Osteoblast (primary cell): ENCODE measurements around the gene BEND6. TPM values are rescaled to one million over a fixed set of nuclear protein-coding genes. Genes with fewer than 3 reads are reported as not detected.

Experiments used
- DNase-seq: peaks from one replicate; pipeline ENCODE4 v3.0.0; 2011; ENCODE audit warnings: low spot score, mixed read lengths; ENCODE audit not compliant: insufficient read length; ENCODE audit errors: missing footprints
- H2AFZ ChIP-seq: 2 replicates; pipeline ENCODE4 v1.6.0; 2011; ENCODE audit warnings: mild to moderate bottlenecking, low read length
- H3K27ac ChIP-seq: 2 replicates; pipeline ENCODE4 v1.5.1; 2011; ENCODE audit warnings: mild to moderate bottlenecking, low read depth, low read length, moderate library complexity
- H3K27me3 ChIP-seq: 2 replicates; pipeline ENCODE4 v1.6.0; 2012; ENCODE audit warnings: mild to moderate bottlenecking, control low read depth, inconsistent platforms, low read length, moderate library complexity; ENCODE audit not compliant: insufficient read depth
- H3K36me3 ChIP-seq: 2 replicates; pipeline ENCODE4 v1.5.1; 2011; ENCODE audit warnings: mild to moderate bottlenecking, low read length, control low read depth, moderate library complexity; ENCODE audit not compliant: insufficient read depth
- H3K4me1 ChIP-seq: 2 replicates; pipeline ENCODE4 v1.5.1; 2011; ENCODE audit warnings: mild to moderate bottlenecking, low read length, control low read depth, moderate library complexity; ENCODE audit not compliant: insufficient read depth
- H3K4me2 ChIP-seq: 2 replicates; pipeline ENCODE4 v1.6.0; 2011; ENCODE audit warnings: mild to moderate bottlenecking, low read length; ENCODE audit not compliant: insufficient read depth
- H3K4me3 ChIP-seq: fragments of 200-600 bp; sonication (generic); 3 replicates; pipeline ENCODE4 v1.5.1; 2012; ENCODE audit warnings: mild to moderate bottlenecking, low read length, inconsistent platforms; ENCODE audit not compliant: insufficient read depth
- H3K79me2 ChIP-seq: 2 replicates; pipeline ENCODE4 v1.6.0; 2012; ENCODE audit warnings: mild to moderate bottlenecking, low read length, control low read depth, inconsistent platforms; ENCODE audit not compliant: insufficient read depth
- H3K9me3 ChIP-seq: 2 replicates; pipeline ENCODE4 v1.5.1; 2011; ENCODE audit warnings: low read depth, low read length, control low read depth
- H4K20me1 ChIP-seq: 2 replicates; pipeline ENCODE4 v1.6.0; 2012; ENCODE audit warnings: mild to moderate bottlenecking, low read length, control low read depth; ENCODE audit not compliant: insufficient read depth
- small RNA-seq: library from RNA; depleted of rRNA; stranded (forward); fragments of <200 nt; gene quantifications from one replicate; pipeline ENCODE3, GENCODE V24; 2012
- total RNA-seq: library from RNA; depleted of rRNA; stranded (reverse); fragments of >200 nt; gene quantifications from 2 replicates; pipeline ENCODE4 v1.2.3, GENCODE V29; 2012
- TF ChIP-seq, protein P1 (sequence below): IDR thresholded peaks from 2 replicates; pipeline ENCODE4 v1.5.1; 2011; ENCODE audit warnings: mild to moderate bottlenecking, low read depth, low read length, moderate library complexity; ENCODE audit errors: extremely low read depth

Gene BEND6
- total RNA-seq, 1 donor: 22.4 TPM

DNA sequence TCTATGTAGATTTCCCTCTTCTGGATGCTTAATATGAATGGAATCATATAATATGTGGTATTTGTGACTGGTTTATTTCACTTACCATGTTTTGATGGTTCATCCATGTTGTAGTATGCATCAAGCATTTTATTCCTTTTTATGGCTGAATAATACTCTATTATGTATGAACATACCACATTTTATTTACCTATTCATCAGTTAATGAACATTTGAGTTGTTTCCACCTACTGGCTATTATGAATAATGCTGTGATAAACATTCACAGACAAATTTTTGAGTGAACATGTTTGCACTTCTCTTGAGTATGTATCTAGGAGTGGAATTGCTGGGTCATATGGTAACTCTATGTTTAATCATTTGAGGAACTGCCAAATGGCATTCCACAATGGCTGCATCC is 120.2 kb downstream of the BEND6 start:
- no peak overlapping the region for H3K4me3 ChIP-seq
- H3K27ac ChIP-seq: no peak overlapping the region
- H3K4me1 ChIP-seq: no peaks in the 10 kb centered on the region
- no peaks in the 10 kb centered on the region for H3K27me3 ChIP-seq
- H2AFZ ChIP-seq: no peak overlapping the region
- H3K4me2 ChIP-seq: no peak overlapping the region
- no peaks in the 10 kb centered on the region for H3K36me3 ChIP-seq
- no peaks in the 10 kb centered on the region for H3K9me3 ChIP-seq
- no peaks in the 10 kb centered on the region for H3K79me2 ChIP-seq
- DNase-seq: no peak
- TF ChIP-seq, protein P1, sequence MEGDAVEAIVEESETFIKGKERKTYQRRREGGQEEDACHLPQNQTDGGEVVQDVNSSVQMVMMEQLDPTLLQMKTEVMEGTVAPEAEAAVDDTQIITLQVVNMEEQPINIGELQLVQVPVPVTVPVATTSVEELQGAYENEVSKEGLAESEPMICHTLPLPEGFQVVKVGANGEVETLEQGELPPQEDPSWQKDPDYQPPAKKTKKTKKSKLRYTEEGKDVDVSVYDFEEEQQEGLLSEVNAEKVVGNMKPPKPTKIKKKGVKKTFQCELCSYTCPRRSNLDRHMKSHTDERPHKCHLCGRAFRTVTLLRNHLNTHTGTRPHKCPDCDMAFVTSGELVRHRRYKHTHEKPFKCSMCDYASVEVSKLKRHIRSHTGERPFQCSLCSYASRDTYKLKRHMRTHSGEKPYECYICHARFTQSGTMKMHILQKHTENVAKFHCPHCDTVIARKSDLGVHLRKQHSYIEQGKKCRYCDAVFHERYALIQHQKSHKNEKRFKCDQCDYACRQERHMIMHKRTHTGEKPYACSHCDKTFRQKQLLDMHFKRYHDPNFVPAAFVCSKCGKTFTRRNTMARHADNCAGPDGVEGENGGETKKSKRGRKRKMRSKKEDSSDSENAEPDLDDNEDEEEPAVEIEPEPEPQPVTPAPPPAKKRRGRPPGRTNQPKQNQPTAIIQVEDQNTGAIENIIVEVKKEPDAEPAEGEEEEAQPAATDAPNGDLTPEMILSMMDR: no peak
- H4K20me1 ChIP-seq: no peaks in the 10 kb centered on the region

Small RNAs within 50 kb of the gene (small RNA-seq; reads per million reads assigned to genes)
- gene FTH1P15 (not detected), gene RNU6-626P (not detected)

Other genes starting within 250 kb of the BEND6 start
- gene KIAA1586, start 91.6 kb downstream of the BEND6 start, total RNA-seq: 17.4 and 20.0 TPM in 2 replicates
- 65.1 TPM in 2 replicates for gene ZNF451, start 135.1 kb downstream of the BEND6 start, total RNA-seq
- gene BAG2, start 217.2 kb downstream of the BEND6 start, total RNA-seq: 13.3 and 17.7 TPM in 2 replicates